Effector CD8-positive, alpha-beta T cell (primary cell): ENCODE results near the gene ANK2.

Experiments
- DNase-seq: peaks from one replicate; lab custom pipeline; 2025; lab: John Stamatoyannopoulos, UW

Gene ANK2

GRCh38 chr4:113289766-113290165 is 240.3 kb downstream of the ANK2 start:
- no peak for DNase-seq

- no peak for DNase-seq
These were observed 241.2 kb downstream of the ANK2 start for GRCh38 chr4:113290666-113291065.

- no peak for DNase-seq
These were observed 243.1 kb downstream of the ANK2 start for GRCh38 chr4:113292371-113293042.

GRCh38 chr4:113293043-113293560 is 243.6 kb downstream of the ANK2 start:
- no peak for DNase-seq

- no peak for DNase-seq
These were observed 244.2 kb downstream of the ANK2 start for GRCh38 chr4:113293674-113294073.

DNA sequence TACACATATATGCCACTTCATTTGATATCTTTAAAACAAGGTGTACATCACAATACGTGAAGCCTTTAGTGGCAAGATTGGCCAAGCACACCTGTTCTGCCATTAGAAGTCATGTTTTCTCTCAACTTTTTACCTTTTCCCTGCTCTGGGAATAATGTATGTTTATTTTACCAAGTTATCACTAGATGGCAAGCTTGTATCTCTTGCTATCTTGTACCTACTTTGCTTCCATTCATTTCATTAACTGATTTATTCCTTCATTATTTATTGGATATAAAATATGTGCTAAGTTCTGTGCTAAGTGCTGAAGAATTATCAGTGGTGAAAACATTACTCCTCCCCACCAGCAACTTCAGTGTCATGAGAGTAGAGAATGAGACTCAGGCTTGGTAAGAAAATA is 245.5 kb downstream of the ANK2 start:
- DNase-seq: no peak

DNA sequence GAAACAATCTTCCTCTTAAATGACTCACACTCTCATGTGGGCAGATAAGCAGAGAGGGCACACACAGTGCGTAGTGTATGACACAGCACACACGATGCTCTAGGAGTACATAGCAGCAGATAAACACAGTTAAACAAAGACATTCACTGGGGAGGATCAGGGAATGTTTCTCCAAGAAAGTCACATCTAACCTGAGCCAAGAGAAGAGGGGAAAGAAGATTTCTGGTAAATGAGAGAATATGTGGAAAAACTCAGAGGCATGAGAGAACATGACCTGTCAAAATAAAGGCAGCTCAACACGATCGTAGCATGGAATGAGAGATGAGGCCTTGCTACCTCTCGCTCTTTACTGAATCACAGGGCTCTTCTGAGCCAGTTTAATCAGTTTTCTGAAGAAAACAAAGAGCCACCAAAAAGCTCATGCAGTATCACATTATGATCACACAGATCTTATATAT is 251.0 kb downstream of the ANK2 start:
- no peak for DNase-seq

- DNase-seq: no peak
These were observed 252.6 kb downstream of the ANK2 start for GRCh38 chr4:113302051-113302450.

DNA sequence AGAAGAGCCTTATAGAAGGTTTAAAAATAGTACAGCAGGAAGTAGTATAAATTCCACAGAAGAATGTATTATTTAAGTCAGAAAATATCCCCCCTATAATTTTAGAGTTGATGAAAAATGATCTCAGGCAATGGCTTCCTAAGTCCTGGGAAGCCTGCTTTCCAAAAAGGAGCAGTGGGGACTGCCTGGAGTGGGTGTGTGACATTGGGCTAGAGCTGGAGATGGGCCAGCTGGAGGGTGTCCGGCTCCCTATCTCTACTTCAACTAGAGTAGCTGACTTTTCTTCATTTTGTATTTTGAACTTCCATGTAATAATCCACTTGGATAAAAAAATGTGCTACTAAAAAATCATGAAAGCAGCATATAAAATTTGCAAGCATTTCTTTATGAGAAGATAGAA is 253.9 kb downstream of the ANK2 start:
- DNase-seq: no peak

DNA sequence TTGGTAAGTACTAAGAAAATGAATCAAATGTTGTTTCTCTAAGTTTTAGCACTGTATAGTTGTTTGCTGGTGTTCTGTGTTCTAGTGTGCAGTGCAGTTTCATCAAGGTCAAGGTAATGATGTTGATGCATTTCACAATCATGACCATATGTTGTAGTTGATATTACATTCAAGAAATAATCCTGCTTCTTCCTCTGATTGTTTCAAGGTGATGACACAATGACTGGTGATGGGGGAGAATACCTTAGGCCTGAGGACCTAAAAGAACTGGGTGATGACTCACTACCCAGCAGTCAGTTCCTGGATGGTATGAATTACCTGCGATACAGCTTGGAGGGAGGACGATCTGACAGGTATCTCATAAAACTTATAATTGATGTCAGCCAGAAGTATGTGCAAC is 261.6 kb downstream of the ANK2 start:
- DNase-seq: no peak

- no peak for DNase-seq
These were observed 263.1 kb downstream of the ANK2 start for GRCh38 chr4:113312529-113312928.

GRCh38 chr4:113314426-113314825 is 265.0 kb downstream of the ANK2 start:
- DNase-seq: no peak

DNA sequence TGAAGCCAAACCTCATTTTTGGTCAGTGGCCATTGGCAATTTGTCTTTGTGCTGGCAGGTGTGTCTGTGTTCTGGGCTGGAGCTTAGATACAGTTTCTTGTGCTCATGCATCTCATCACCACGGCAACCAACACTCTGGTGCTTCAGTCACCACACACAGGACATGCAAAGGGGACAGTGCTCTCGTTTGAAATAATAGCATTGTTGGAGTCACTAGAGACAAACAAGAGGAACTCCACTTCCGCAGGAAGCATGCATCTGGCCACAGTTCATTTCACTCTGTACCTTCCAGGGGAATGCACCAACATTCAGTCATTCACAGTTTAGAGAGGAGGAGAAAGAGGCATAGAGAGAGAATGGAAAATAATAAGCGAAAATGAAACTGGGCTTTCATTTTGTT is 267.4 kb downstream of the ANK2 start:
- no peak for DNase-seq

- no peak for DNase-seq
These were observed 268.1 kb downstream of the ANK2 start for GRCh38 chr4:113317523-113317922.

DNA sequence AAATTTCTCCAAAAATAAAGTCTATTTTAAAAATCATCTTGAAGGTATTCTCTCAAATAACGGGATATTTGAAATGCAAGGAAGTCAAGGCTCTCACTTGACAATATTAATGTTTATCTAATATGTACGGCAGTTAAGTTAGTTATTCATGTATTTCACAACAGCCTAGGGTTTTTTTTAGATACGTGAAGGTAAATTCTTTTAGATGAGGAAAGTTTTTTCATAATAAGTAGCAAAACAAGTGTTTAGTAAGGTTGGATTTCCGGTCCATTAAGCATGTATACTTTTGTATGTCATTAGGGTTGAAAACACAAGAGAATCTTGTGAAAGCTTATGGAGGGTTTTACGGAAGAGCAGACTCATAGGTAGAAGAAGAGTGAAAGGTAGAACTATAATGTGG is 273.3 kb downstream of the ANK2 start:
- DNase-seq: no peak

- DNase-seq: no peak
These were observed 276.6 kb downstream of the ANK2 start for GRCh38 chr4:113325876-113326615.

- DNase-seq: no peak
These were observed 278.0 kb downstream of the ANK2 start for GRCh38 chr4:113327494-113327893.

GRCh38 chr4:113328514-113328913 is 279.1 kb downstream of the ANK2 start:
- DNase-seq: no peak

- no peak for DNase-seq
These were observed 280.7 kb downstream of the ANK2 start for GRCh38 chr4:113330200-113330599.

- no peak for DNase-seq
These were observed 282.4 kb downstream of the ANK2 start for GRCh38 chr4:113331811-113332210.

- DNase-seq: no peak
These were observed 283.2 kb downstream of the ANK2 start for GRCh38 chr4:113332701-113333100.

DNA sequence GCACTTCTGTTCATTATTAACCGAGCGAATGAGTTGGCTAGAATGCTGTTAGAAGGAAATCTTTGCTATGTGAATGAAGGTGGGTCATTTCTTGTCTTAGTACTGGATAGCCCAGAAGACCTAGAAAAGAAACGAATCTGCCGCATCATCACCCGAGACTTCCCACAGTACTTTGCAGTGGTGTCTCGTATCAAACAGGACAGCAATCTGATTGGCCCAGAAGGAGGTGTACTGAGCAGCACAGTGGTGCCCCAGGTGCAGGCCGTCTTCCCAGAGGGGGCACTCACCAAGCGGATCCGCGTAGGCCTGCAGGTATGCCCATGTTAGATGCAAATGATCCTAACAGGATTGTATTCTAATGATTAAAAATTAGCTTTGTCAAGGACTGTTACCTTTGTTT is 286.3 kb downstream of the ANK2 start:
- DNase-seq: no peak

- no peak for DNase-seq
These were observed 287.1 kb downstream of the ANK2 start for GRCh38 chr4:113336556-113336955.
